H54 (cell line): Measurements from ENCODE around the gene NRGN.
A peak's percentile ranks its signal among the peaks of the same experiment; 100 is the strongest.

Experiments
- DNase-seq: peaks from one replicate; pipeline ENCODE4 v3.0.0; 2011; ENCODE audit warnings: low spot score, mixed read lengths; ENCODE audit not compliant: insufficient read length
- FAIRE-seq: peaks from 3 replicates; lab custom pipeline; 2011; peaks lifted over from hg19 to GRCh38; lab: Jason Lieb, UNC
- POLR2A ChIP-seq: IDR thresholded peaks from 2 replicates; pipeline ENCODE4 v1.6.1; 2011; ENCODE audit warnings: low read depth, mild to moderate bottlenecking, low read length

Gene NRGN

GRCh38 chr11:124747406-124748099 is 7.8 kb downstream of the NRGN start:
- TF ChIP-seq POLR2A, result no peak
- DNase-seq (no peak), FAIRE-seq (no peak)

GRCh38 chr11:124748100-124748418 is 8.3 kb downstream of the NRGN start:
- TF ChIP-seq POLR2A, result no peak
- no peak for FAIRE-seq
- DNase-seq, result no peak

- FAIRE-seq (peak; percentile 97), DNase-seq (peak; percentile 78)
- no peak for TF ChIP-seq POLR2A
These were observed 9.0 kb downstream of the NRGN start for GRCh38 chr11:124748481-124749343.

GRCh38 chr11:124749912-124750311 is 10.2 kb downstream of the NRGN start:
- TF ChIP-seq POLR2A, result no peak
- DNase-seq (no peak), FAIRE-seq (no peak)

- no peak for FAIRE-seq
- TF ChIP-seq POLR2A, result no peak
- no peak for DNase-seq
These were observed 11.6 kb downstream of the NRGN start for GRCh38 chr11:124751391-124751740.

- DNase-seq (no peak), FAIRE-seq (no peak)
- no peak for TF ChIP-seq POLR2A
These were observed 12.2 kb downstream of the NRGN start, which contains the start of gene VSIG2 for GRCh38 chr11:124751741-124752470. Gene VSIG2 (minus strand): TSS chr11:124752255. CDS start chr11:124752137, 118 bp downstream.

GRCh38 chr11:124752471-124753102 is 12.8 kb downstream of the NRGN start:
- DNase-seq, result no peak
- TF ChIP-seq POLR2A, result no peak
- no peak for FAIRE-seq

GRCh38 chr11:124753205-124753604 is 13.5 kb downstream of the NRGN start:
- DNase-seq, result no peak
- no peak for FAIRE-seq

GRCh38 chr11:124753624-124754023 is 13.9 kb downstream of the NRGN start:
- no peak for DNase-seq
- no peak for TF ChIP-seq POLR2A
- FAIRE-seq, result no peak

More at GRCh38 chr11:124753205-124753604, 13.5 kb downstream of the NRGN start:
- TF ChIP-seq POLR2A, result no peak

GRCh38 chr11:124754309-124754708 is 14.6 kb downstream of the NRGN start:
- DNase-seq (peak; percentile 47), FAIRE-seq (peak; percentile 43)
- no peak for TF ChIP-seq POLR2A

GRCh38 chr11:124754710-124755109 is 15.0 kb downstream of the NRGN start:
- no peak for FAIRE-seq
- DNase-seq, result no peak
- no peak for TF ChIP-seq POLR2A

GRCh38 chr11:124756033-124756752 is 16.5 kb downstream of the NRGN start:
- no peak for TF ChIP-seq POLR2A
- DNase-seq, result no peak
- FAIRE-seq, result no peak

GRCh38 chr11:124756753-124757227 is 17.0 kb downstream of the NRGN start:
- DNase-seq (no peak), FAIRE-seq (no peak)
- no peak for TF ChIP-seq POLR2A
